Activated CD4-positive, CD25-positive, alpha-beta regulatory T cell treated with anti-CD3 and anti-CD28 coated beads, Interleukin-2, amount 50 U/mL, for 16 hours (primary cell): Measurements from ENCODE around the gene EPB41L3.
"Not testable (repeated sequence)": the region's sequence is repeated elsewhere in the genome, so short reads cannot be mapped to it uniquely, and the experiment has no call there.

Experiments
- DNase-seq: peaks from one replicate; pipeline ENCODE4 v3.0.0-alpha.2; 2020; ENCODE audit warnings: low read depth, low spot score

The EPB41L3 gene

DNA sequence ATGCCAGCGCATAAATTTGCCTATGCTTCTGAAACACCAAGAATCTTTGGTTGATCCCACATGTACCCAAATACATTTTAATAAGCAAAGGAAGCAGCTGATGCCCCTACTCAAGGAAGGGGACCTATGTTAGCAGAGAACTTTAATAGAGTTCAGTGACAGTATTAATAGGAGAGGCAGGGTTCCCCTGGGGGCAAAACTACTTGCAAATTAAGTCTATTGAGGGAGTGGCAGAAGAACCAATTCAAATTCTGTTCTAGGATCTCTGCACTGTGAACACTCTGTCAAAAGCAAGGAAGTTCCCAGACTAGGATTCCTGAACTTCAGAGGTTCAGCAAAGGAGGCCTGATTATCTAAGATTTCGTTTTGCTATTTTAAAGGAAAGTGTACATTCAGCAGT lies 47.5 kb downstream of the EPB41L3 start:
- DNase-seq, result no peak

DNA sequence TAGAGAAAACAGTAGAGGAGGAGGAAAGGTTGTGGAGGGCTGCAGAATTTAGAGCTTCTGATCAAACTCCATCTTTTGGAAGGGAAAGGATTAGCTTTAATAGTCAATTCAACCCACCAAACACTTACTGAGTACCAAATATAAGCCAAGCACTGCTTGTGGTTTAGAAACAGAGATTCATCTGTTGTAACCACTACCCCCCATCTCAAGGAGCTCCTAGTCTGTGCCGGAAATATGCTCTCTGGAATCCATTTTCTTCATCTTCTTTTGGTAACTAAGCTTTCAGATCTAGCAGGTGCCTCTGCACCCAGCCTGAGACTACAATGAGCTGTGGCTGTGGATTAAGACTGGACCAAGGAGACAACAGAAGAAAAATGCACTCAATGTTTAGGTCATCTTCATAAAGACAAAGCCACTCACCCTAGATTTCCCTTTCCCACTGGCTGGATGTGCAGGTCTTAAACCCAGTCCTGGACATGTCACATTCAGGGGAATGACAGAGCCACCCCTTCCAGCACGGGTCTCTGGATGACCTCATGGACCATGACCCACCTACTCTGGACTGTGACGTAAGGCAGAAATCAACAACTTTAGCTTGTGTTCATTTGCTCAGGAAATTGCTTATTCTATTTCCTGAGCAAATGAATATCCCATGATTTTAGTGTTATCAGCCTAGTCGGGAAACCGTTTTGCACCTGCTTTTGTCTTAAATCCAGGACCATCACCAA lies 52.9 kb downstream of the EPB41L3 start:
- no peak for DNase-seq

DNA sequence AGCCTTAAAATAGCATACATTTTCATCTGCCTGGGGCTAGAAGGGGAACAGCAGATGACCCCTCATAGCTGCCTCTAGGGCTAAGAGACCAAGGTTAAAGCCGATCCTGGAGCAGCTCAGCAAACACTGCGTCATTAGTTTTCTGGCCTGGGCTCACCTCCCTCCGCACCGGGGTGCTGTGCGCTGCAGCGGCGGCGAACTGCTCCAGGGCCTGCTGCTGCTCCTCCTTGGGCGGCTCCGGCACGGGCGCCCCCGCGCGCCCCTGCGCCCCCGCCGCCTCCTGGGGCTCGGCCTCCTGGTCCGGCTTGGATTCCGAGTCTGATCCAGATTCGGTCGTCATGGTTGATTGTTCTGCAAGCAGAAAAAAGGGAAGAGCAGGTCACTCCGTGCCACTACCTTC lies 55.0 kb downstream of the EPB41L3 start:
- DNase-seq, result no peak

DNA sequence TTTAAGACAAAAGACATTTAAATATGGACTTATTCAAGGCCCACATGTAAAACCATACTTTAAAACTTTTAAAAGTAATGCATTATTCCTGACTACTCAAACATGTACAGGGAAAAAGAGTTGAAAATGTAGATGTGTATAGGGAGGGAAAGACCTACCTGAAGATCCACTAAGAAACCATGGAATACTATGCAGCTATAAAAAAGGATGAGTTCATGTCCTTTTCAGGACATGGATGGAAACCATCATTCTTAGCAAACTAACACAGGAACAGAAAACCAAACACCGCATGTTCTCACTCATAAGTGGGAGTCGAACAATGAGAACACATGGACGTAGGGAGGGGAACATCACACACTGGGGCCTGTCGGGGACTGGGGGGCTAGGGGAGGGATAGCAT lies 55.8 kb downstream of the EPB41L3 start:
- not testable (repeated sequence) for DNase-seq

DNA sequence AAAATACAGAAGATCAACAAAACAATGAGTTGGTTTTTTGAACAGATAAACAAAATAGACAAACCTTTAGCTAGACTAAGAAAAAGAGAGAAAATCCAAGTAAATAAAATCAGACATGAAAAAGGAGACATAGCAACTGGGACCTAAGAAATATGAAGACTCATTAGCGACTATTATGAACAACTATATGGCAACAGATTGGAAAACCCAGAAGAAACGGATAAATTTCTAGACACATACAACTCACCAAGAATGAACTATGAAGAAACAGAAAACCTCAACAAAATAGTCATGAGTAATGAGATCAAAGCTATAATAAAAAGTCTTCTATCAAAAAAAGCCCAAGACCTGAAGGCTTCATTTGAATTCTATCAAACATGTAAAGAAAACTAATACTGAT lies 59.3 kb downstream of the EPB41L3 start:
- DNase-seq, result no peak

DNA sequence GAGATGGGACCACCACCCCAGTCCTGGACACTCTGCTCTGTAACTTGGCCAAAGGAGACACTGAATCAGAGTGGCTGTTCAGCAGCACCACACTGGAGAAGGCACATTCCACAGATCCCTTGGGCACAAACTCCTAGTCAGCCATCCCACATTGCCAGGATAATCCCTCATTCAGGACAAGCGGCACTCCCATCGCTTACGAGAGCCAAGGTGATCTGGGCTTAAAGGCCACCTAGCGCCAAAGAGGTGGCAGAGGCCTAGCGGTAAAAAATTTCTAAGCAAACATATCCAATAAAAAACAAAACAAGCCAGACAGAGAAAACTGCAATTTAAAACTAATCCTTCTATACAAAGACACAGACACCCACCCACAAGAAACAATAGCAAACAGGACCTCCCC lies 62.2 kb downstream of the EPB41L3 start:
- DNase-seq, result no peak

DNA sequence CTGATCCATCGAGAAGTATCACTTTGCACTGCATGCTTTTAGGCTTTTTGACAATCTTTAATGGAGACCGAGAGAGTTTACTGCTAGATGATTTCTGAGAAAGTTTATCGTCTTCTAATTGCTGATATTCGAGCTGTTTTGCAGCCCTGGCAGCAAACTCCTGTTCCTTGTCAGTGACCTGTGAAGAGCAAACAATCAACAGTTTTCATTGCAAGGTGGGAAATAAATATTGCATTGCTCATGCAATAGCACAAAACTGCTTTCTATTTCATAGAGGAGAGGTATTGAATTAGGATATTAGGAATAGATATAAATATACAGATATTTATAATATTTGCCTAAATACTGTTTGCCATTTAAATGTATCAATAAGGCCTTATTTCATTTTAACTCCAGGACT lies 65.5 kb downstream of the EPB41L3 start:
- no peak for DNase-seq

DNA sequence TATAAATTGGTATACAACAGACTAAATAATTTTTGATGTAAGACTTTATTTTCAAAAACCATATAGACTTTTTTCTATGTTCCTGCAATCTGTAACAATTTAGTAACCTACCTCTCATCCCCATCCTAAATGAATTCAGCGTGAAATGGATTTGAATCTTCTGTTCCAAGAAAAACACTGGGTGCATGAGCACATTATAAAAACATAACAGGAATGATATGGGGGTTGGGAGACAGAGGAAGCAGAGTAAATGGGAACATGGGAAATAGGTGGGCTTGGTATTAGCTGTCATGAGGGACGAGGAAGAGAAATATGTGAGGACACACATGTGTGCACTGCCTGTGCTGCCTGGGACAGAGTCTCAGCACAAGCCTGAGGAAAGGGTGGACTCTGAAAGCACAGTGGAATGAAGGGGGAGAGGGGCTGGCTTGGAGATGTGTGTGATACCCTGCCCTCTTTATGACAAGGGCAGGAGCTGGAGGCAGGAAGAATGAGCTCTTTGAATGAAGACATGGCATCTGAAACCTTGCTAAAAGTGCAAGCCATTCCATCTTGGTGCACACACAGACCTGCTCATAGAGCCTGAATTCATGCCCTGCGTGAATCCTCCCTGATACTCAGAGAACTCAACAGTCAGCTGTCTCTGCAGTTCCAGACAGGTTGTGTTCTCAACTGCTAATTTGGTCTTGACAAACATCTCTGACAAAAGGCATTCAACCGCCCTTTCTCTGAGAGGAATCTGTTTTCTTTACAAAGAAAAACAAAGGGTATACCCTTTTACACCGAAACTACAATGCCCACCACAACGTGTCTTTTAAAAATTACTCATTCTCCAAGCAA lies 66.6 kb downstream of the EPB41L3 start:
- no peak for DNase-seq

DNA sequence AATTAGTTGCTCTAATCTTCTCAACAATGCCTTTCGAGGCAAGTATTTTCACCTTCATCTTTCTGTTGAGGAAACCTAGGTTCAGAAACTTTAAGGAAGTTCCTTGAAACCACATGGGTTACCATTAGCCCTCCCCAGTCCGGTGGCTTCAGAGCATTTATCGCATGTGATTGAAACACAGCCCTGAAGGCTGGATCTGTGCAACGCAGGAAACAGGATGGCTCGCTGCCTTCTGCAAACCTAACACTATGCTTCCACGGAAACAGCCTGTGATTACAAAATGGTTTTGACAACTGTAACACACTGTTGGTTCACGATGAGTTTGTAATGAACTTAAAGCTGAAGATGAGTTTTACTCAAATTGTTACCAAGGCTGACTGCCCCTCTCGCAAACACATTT lies 68.5 kb downstream of the EPB41L3 start:
- DNase-seq, result no peak

DNA sequence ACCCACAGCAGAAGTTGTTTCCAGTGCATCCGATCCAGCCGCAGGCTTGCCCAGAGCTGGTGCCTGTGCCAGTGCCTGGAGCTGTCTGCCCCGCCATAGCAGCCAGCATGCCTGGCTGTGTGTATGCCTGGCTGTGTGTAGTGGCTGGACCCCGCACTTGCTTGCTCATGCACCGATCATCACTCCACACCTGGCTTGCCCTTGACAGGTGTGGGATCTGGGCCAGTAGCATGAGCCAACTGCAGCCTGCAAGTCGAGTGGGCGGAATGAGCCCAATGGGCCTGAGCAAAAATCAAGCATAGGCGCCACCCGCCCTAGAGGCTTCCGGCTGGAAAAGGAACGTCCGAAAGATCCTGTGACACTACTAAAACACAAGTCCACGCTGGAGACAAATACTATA lies 74.5 kb downstream of the EPB41L3 start:
- no peak for DNase-seq

DNA sequence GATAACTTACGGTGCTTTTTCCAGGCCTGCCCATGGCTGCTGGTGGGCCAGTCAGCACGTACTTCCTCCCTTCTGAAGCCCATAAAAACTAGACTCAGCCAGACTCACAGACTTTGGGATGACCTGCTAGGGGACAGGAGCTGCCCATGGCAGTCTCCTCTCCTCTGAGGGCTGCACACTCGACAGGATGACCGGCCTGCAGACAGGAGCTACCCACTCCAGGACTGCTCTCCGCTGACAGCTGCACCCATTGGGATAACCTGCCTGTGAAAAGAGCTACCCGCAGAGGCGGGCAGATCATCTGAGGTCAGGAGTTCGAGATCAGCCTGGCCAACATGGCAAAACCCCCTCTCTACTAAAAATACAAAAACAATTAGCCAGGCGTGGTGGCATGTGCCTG lies 75.4 kb downstream of the EPB41L3 start:
- DNase-seq, result no peak

DNA sequence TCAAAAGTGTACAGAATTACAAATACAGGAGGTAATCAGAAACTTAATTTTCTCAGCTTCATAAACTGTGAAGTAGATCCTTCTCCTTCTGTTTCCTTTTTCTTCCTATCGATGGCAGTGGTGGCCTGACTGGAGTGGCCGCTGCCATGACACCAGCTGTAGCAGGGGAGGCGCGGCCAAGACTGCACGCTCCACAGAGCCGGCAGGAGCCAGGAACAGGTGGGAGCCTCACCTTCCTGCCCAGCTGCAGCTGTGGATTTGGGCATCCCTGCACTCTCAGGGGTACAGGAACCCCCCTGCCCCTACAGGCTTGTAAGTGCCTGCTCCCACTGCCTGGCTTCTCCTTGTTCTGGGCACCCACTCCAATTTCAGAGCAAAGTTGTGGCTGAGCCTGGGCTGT lies 76.1 kb downstream of the EPB41L3 start:
- no peak for DNase-seq

DNA sequence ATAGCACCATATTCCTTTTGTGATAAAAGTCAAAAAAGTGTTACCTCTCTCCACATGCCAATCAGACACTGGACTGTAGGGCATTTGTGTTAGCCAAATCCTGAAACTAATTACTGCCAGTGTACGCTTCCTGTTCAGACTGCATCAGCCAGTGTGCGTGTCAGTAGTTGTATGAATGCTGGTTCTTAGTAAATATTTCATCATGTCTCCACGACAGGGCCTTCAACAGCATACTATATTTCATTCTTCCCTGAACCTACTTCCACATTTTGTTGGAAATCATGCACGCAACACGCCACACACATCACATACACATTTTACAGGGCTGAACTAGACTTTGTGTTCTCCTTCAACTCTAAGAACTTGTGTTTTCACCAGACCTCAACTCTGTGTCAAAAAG lies 77.5 kb downstream of the EPB41L3 start:
- no peak for DNase-seq

DNA sequence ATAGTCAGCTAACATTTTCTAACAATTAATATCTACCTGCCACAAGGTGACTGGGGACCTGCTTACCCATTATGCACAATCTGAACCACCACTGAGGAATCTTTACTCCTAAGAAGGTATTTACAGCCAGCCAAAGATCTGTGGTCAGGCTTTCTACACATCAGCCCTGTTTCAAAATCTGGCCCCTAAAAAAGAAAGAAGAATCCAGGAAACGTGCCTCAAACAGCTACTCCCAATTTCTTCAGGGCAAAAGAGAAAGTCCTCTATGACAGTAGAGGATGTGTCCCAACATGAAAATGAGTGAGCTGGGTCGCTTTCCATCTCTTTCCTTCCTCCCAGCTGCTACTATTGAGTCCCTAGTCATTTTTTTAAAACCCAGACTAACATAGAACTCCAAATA lies 79.5 kb downstream of the EPB41L3 start:
- no peak for DNase-seq

DNA sequence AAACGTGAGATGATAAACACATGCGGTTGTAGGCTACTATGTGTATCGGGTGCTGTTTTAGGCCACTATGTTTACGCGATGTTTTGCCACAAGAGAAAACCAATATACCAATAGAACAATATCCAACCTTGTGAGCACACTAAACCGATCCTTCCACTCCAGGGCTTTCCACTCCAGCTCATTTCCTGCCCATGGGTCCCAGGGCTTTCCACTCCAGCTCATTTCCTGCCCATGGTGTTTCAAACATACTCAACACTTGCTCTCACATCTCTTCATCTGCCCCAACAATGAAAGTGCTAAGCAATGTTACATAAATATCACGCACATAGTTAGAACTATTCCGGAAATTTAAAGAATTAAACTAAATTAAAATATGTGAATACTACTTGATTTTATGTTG lies 80.0 kb downstream of the EPB41L3 start:
- no peak for DNase-seq

DNA sequence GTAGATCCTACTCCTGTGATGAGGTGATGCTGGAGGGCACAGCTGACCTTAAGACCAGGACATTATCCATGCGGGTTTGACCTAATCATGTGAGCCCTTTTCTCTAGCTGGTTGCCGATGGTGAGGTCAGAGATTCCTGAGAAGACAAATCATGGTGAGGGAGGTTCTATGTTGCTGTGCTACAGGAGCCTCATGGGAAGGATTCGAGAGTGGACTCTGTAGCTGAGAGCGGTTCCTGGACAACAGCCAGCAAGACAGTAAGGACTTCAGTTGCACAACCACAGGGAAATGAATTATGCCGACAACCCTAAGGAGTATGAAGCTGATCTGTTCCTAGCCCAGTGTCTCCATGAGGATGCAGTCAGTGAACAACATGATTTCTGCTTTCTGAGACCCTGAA lies 80.4 kb downstream of the EPB41L3 start:
- DNase-seq, result no peak

DNA sequence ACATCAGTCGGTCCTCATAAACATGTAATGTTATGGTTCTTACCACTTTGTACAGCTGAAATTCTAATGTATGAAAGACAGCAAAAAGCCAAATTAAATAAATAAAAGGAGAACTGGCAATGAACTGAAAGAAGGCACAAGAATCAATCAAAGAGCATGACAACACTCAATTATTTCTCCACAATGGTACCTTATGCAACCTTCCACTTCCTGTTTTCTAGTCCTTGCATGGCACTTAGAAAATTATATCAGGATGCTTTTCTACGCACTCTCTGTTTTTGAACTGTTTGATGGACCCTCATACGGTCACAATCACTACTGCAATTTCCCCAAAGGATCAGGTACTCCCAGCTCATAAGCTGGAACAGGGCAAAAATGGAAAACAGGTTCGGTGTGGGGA lies 81.6 kb downstream of the EPB41L3 start:
- DNase-seq, result no peak

DNA sequence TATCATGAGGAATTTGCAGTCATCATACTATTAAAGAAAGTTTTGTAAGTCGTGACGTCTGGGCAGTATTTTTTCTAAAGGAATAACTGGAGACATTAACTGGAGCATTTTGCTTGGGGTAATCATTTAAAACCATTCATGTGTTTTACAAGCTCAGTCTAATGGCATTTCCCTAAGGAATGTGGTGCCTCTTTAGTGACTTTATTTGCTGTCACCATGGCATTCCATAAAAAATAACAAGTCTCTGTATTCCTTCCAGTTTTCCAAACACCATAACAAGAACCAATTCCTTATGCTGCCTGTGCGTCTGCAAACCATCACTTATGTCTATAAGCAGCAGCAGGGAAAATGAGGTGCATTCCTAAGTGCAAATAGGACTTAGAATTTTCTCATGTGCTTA lies 82.8 kb downstream of the EPB41L3 start:
- no peak for DNase-seq

DNA sequence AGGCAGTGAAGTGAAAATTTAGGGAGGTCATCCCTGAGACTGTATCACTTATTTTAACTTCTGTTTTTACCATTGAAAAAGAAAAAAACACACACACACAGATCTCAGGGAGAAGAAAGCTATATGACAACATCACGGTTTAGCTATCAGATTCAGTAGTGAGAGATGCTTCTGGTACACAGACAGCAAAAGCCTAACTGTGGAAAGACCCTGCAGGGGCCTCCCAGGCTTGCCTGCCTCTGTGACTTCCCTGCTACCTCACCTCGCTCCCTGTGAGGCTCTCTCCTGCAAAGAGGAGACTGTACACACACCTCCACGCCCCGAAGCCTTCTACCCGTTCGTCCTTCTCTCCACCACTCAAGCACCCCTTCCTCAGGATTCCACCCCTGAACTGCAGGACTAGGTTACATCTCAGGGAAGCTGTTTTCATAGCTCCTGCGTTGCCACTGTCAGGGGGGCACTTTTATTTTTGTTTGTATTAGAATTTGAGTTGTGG lies 86.3 kb downstream of the EPB41L3 start:
- DNase-seq, result no peak

DNA sequence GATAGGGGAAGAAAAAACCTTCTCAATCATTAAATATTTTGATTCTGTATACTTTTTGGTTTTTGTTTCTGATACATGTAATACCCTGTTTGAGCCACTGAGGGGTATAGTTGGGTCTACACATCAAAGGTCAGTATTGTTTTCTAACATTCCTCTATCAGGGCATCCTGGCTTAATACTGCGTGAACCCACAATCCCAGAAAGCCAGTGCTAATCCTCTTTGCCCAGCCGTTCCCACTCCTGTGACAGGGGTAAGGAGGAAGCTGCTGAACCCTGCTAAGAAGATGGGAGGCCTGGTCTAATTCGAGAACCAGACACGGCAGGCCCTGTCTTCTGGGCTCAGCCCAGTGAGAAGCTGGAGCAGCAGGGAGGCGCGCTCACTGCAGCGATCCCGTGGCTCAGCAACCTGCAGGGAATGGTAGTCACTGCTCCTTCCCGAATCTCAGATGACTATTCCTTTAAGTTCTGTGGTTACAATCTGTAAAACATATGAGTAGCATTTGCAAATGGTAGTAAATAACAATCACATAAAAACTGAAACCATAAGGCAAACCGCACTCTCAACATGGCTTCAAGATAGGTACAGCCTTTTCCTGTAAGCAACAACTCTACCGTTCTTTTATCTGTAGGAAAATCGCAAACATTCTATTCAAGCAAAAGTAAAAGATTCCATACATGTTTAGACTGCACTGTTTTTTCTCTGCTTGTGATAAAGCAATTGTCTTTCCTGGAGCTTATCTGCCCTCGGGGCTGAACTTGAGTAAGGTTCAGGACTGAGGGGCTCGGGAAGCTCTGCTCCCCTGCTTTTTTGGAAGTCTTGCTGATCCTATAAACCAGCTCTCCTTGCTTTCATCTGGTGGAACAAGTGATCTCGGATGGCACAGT lies 87.0 kb downstream of the EPB41L3 start:
- DNase-seq, result no peak

DNA sequence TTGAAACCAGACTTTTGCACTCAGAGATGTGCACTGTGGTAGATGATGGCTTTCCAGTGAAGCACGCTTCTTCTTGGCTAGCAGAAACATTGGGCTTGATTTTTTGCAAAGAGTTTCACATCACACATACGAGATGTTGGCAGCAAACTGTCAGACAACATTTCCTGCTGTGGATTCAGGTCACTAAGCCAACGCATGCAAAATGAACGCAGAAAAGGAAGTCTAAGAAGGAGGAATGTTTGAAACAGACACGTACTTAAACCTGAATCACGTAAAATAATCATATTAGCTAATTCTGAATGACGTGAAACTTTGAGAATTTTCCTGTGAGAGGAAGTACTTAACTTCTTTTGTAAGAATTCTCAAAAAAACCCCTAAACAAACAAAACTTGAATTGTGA lies 88.1 kb downstream of the EPB41L3 start:
- no peak for DNase-seq

DNA sequence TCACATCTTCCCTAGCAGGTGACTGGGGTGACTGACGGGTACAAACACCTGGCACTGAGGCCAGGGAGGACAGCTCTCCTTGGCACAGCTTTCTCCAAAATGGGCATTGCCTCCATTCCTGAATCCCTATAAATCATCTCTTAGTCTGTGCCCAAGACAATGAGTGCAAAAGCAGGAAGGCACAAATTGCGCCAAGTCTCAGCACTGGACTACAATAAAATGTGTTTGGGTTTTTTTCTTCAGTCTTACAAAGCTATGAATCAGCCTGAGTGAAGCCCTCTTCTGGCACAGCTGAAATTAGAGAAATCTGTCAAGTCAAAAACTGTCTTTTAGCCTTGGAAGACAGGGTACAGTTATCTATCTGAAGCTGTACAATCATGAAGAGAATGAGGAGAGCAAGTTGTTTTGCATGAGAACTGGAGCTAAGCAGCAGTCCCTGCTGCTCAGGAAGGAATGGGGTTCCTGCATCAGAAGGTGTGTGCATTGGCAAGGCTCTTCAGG lies 90.8 kb downstream of the EPB41L3 start:
- no peak for DNase-seq
